ENCODE results near the gene EGFR.

GRCh38 chr7:55044371-55044717 lies 25.5 kb downstream of the EGFR start:
- TF ChIP-seq CBX2 (IDR thresholded peaks at IDR 0.05; ENCODE audit: borderline replicate concordance, low read depth) (no peak), CEBPB (IDR thresholded peaks at IDR 0.05) (no peak), RFX5 (IDR thresholded peaks at IDR 0.05) (no peak), RCOR1 (IDR thresholded peaks at IDR 0.05; ENCODE audit: low read depth, low read length) (no peak)
- TF ChIP-seq, protein P1, sequence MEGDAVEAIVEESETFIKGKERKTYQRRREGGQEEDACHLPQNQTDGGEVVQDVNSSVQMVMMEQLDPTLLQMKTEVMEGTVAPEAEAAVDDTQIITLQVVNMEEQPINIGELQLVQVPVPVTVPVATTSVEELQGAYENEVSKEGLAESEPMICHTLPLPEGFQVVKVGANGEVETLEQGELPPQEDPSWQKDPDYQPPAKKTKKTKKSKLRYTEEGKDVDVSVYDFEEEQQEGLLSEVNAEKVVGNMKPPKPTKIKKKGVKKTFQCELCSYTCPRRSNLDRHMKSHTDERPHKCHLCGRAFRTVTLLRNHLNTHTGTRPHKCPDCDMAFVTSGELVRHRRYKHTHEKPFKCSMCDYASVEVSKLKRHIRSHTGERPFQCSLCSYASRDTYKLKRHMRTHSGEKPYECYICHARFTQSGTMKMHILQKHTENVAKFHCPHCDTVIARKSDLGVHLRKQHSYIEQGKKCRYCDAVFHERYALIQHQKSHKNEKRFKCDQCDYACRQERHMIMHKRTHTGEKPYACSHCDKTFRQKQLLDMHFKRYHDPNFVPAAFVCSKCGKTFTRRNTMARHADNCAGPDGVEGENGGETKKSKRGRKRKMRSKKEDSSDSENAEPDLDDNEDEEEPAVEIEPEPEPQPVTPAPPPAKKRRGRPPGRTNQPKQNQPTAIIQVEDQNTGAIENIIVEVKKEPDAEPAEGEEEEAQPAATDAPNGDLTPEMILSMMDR (IDR thresholded peaks at IDR 0.05): no peak

Data from A549 (cell line).